GM18526 (cell line): ENCODE data around the gene CACTIN.

Experiments used
- POLR2A ChIP-seq: IDR thresholded peaks from 3 replicates; pipeline ENCODE4 v1.6.1; 2011; ENCODE audit not compliant: insufficient read length; ENCODE audit errors: extremely low read depth

CACTIN gene

DNA sequence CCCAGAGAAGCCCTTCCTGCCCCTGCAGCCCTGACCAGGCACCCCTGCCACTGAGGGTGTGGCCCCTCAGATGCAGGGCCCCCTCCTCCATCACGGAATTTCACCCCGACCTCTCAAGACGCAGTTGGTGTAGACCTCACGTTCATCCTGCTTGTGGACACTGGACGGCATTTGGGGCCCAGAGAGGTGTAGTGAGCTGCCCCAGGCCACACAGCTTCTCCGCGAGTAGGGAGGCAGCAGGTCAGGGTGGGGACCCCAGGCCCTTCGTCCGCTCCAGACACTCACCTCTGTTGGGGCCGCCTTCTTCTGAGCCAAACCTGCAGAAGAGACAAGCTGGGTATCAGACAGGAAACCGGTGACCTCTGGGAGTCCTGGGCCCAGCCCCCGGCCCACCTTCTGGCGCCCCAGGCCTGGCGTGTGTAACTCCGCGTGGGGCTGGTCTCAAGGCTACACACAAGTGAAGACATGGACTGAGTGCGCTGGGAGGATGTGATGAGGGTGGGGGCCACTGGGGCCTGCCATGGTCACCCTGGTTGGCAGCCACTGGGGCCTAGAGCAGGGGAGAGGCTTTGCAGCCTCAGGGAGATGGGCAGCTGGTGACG lies 40.5 kb upstream of the CACTIN start:
- no peak for TF ChIP-seq POLR2A

DNA sequence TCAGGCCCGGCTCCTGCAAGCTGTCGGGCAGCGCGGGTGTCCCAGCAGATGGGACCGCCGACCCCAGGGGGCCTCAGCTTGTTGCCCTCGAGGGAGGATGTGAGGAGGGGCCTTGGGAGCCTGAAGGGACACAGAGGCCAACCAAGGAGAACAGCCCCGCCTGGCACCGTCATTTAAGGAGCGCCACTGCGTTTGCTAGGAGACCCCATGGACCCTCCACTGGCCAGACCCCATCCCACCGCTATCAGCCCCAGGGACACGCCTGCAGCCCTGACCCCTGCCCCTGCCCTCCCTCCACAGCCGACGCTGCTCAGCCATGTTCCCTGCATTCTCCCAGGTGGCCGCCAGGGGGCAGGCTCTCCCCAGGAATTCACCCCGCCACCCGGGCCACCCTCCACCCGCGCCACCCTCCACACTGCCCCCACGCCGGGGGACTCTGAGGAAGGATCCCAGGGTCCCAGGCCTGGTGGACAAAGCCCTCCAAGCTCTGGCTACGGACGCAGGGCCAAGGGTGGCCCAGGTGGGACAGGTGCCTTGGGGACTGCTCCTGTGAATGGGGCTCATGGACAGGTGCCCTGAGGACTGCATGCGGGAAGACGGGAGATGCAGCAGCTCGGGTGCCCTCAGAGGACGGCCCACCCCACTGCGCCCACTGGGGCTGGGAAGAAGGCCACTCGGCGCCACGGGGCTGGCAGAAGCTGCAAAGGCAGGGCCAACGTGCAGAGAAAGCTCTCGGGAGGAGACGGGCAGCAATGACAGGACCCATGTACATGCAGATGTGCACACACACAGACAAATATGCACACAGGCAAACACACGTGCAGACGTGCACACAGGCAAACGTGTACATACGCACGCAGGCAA lies 39.3 kb upstream of the CACTIN start:
- TF ChIP-seq POLR2A, result no peak

DNA sequence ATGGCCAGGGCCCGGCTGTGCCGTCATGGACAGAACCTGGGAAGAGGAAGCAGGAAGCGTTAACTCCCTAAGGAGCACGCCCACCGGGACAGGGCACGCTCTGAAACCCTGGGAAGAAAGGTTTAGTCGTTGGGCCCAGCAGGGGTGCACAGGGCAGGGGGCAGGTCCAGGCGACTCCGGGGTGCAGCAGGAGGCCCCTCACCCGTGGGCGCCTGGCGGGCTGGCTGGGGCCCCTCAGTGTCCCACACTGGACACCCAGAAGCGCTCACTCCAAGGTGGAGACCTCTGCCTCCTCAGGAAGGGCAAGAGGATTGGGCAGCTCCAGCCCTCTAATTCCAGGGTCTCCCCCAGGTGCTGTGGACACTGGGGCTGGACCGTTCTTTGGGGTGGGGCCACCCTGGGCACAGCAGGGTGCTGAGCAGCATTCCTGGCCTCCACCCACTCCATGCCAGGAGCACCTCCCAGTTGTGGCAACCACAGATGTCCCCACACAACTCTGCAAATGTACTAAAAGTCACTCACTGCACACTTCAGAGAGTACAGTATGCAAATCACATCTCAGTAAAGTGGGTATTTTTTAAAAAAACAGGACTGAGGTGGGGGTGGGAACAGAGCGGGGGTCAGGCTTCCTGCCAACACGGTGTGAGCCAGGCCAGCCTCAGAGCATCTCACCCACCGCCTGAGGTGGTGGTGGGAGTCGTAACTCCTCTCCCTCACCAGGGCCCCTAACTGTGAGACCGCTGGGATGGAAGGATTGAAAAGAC lies 38.5 kb upstream of the CACTIN start:
- TF ChIP-seq POLR2A, result no peak

DNA sequence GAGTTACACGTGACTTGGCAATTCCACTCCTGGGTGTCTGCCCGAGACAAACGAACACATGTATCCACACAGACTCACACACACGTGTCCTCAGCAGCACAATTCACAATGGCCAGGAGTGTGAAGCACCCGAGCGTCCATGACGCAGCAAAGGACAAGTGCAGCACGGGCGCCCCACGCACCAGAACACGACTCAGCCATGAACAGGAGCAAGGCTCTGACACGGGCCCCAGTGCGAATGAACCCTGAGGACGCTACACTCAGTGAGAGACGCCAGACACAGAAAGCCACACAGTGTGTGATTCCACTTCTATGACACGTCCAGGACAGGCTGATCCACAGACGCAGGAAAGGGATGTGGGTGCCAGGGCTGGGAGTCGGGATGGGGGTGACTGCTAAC lies 37.2 kb upstream of the CACTIN start:
- TF ChIP-seq POLR2A, result no peak

DNA sequence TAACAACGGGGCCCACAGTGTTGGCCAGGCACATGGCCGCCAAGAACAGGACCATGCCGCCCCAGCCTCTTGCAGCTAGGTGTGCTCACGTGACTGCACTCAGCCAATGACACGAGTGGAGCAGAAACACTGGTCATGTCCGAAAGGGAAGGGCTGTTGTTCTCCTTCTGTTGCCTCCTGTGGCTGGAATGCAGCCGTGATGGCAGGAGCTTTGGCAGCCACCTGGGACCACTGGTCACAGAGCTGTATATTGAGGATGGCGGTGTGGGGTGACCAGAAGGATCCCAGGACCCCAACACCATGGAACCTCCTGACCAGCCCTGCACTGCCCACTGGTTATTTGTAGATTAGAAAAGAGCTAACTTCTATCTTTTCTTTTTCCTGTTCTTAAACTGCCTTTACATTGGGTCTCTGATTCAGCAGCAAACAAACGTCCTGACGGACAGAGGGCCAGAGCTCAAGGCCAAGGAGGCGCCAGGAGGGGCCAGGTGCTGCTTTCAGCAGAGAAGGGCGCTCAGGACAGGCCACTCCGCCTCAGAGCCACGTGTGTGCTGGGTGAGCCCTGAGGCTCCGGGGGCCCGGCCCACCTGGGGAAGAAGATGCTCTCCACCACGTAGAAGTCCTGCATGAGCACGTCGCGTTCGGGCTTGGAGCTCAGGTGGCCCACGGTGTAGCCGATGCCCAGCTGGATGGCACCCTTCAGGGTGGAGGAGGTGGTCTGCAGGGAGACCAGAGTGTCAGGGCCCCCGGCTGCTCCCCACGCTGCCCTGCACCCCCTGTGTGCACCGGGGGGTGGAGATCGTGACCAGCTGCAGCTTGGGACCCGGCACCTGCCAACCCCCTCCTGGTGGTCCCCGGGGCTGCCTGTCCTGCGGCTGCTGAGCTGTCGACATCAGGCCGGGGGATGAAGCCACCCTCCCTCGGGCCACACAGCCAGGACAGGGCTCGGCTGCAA lies 35.0 kb upstream of the CACTIN start:
- no peak for TF ChIP-seq POLR2A

DNA sequence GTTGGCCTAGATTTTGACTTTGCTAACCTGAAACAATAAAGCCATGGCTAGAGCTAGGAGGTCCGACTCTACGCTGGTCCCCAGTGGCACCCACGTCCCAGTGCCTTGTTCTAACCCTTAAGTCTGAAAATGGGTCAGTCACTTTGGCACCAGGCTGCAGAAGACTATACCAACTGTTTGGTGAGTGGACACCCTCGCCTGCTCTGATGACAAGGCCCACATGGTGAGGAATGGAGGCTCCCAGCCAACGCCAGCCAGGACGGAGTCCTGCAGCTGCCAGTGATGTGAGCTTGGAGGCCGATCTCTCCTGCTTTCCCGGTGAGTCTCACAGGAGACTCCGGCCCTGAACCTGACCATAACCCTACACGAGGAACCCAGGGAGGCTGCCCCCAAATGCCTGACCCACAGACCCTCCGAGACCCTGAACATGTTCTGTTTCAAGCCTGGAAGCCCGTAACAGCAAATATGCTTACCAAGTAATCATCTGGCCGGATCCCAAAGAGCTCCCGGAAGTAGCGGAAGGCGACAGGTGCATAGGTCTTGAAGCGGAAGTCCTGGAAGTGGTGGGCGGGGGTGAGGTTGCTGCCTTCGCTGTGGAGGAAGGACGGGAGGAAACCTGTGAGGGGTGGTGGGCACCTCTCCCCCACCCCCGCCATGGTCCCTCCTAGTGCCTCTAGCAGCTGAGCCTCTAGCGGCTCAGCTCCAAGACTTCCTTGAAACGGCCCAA lies 34.1 kb upstream of the CACTIN start:
- no peak for TF ChIP-seq POLR2A

DNA sequence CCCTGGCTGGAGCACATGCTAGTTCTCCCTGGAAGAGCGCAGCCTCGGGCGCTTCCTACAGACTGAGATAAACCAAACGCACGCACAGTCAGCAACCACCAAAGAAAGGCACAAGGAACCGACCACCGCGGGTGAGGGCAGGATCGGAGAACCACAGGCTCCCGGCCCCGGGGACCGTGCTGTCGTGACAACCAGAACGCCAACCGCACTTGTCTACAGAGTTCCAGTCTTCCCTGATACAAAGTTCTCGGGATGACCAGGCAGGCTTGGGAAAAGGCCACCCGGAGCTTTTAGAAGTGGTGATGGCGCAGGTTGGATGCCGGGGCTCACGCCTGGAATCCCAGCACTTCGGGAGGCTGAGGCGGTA lies 33.1 kb upstream of the CACTIN start:
- no peak for TF ChIP-seq POLR2A

DNA sequence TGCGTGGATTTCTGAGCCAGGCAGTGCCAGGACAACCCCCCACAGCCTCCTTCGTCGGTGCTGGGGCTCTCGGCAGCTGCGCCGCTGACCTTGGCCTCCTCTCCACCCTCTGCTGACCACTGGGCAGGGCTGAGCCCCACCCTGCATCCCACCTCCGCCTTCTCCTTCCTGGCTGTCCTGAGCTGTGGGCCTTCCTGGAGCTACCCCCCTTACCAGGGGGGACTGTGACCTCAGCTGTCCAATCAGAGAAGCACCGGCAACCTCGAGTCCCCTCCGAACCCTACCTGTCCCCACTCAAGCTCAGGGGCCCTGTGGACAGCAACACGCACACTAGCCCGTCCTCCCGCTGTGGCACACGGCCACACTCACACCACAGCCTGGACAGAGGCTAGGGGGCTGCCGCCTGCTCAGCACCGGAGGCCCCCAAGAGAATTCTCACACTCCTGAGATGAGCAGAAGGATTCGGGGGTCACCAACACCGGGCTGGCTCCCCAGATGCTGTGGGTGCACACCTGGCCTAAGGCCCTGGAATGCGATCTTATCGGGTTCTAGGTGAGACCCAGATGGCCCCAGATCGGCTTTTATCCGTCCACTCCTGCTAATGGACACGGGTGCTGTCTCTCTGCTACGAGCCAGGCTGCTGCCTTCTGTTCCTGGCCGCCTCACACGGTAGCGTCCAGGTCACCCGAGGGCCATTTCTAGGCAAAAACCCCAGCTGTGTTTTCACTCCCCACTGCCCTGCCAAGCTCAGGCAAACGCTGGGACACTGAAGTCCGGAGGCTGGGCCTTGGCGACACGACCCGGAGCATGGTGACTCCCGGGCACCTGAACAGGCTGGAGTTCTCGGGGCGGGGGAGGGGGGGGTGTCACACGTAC lies 32.5 kb upstream of the CACTIN start:
- TF ChIP-seq POLR2A, result no peak

DNA sequence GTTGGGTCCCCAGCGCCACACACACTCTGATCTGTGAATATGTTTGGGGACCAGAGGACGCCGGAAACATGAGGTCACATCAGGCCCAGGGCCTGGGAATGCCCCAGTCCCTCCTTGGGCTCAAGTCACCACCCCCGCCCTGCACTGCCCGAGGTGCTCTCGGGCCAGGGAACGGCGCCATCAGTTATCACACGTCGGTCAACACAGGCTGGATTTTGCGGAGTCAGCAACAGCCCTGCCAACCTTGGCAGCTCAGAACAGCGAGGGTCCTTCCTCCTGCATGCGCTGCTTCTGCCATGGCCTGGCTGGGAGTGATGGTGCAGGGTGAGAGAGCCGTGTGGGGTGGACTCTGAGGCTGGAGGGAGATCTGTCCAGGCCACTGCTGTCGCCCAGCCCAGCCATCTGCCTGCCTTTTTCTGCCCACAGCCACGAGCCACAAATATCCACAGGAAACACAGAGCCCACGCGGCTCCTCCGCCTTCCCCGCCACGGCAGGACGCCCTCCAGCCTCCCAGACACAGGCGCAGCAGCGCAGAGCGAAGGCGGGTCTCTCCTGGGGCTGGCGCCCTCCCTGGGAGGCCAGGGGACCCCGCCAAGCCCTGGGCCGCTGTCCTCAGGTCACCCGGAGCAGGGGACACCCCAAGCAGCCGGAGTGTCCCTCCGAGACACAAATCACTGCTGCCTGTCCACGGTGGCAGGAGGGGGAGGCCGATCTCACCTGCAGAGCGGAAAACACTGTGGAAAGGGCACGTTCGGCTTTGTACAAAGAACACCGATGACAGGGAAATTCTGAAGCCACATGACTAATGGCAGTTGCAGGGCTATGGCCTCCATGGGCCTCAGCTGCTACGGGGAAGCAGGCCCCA lies 31.6 kb upstream of the CACTIN start:
- no peak for TF ChIP-seq POLR2A

DNA sequence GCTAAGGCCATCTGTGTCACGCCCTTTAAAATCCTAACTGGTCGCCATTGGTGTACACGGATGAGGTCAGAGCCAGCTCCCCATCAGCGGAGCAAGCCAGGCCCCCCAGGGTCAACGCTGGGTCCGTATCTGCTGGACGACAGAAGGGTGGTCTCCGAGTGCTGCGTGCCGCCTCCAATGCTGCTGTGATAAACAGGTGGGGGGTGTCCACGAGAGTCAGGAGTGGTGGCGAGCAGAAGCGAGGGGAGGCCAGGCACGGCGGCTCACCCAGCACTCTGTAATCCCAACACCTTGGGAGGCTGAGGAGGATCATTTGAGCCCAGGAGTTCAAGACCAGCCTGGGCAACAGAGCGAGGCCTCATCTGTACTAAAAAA lies 30.8 kb upstream of the CACTIN start:
- TF ChIP-seq POLR2A, result no peak

DNA sequence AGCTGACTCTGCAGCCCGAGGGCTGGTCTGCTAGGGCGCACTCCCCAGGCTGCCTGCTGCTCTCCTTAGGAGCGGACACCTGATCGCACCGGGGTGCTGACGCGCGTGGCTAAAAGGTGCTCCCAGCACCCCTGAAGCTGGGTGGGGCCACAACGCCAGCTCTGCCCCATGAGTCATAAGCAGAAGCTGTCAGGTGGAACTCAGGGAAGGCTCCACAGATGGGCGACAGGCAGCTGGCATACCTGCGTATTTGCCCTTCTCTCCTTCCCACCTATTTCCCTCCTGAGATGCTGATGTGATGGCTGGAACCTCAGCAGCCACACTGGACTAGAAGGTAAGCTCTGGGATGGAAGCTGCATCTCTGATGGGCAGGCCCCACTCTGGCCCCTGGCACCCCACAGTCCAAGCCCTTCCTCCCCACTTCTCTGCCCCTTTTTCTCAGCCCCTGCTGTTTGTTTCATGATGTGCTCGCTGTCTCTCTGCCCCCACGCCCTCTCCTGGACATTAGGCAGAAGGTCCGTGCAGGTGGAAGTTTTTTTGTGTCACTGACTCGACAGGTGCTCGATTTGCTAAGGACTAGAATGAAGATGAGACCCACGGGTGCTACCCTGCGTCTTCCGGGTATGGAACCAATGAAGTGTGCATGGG lies 30.3 kb upstream of the CACTIN start:
- no peak for TF ChIP-seq POLR2A
